ENCODE measurements around the gene LAMB2. TPM values are rescaled to one million over a fixed set of nuclear protein-coding genes. Genes with fewer than 3 reads are reported as not detected.

Gene LAMB2
- total and polyA plus RNA-seq, 2 of the 8 experiments (the other 6 are each of a cell fraction or from before 2014, with no cell fraction given), result 112 to 153 TPM

DNA sequence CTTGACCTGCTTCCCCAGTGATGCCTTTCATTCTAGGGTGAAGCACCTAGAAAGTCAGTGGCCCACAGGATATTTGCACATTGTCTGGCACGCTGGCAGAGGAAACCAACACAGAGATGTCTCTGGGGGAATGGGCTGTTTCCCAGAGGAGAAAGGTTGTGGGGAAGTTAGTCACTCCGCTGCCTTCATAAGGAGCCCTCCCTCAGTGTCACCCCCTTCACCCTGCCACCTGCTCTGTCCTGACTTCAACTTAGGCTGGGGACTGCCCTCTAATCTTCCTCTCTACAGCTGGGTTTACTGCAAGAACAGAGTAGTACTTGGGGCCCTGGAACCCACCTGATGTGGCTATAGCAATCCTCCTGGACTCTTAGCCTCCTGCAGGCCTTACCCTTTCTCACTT lies 44.2 kb upstream of the LAMB2 start (continued):
- TF ChIP-seq CHD7 (IDR thresholded peaks at IDR 0.05; ENCODE audit: insufficient replicate concordance, low read length) (no peak), CHD2 (IDR thresholded peaks at IDR 0.05; ENCODE audit: low read length) (no peak), BRCA1 (IDR thresholded peaks at IDR 0.05; ENCODE audit: low read depth, low read length) (no peak), BACH1 (IDR thresholded peaks at IDR 0.05; ENCODE audit: low read length) (no peak), RFX5 (IDR thresholded peaks at IDR 0.05; ENCODE audit: borderline replicate concordance, low read depth, low read length) (no peak), GTF2F1 (IDR thresholded peaks at IDR 0.05; ENCODE audit: borderline replicate concordance, low read depth, low read length) (no peak), EP300 (IDR thresholded peaks at IDR 0.05; ENCODE audit: borderline replicate concordance in 1 of 2, low read depth in 2 of 2, low read length in 2 of 2) (no peak), RBBP5 (IDR thresholded peaks at IDR 0.05; ENCODE audit: borderline replicate concordance, low read depth, low read length) (no peak), POLR2A (IDR thresholded peaks at IDR 0.05; ENCODE audit: control extremely low read depth in 1 of 2, low read depth in 2 of 2, low read length in 2 of 2) (no peak), SP2 (IDR thresholded peaks at IDR 0.05; ENCODE audit: low read length) (no peak), POLR2AphosphoS5 (IDR thresholded peaks at IDR 0.05; ENCODE audit: low read depth, low read length) (no peak), EGR1 (IDR thresholded peaks at IDR 0.05; ENCODE audit: borderline replicate concordance, low read depth, low read length) (no peak), ASH2L (IDR thresholded peaks at IDR 0.05; ENCODE audit: low read length) (no peak), CREB1 (IDR thresholded peaks at IDR 0.05) (no peak)
